Measurements from ENCODE around the gene EPN2.

The EPN2 gene

GRCh38 chr17:19237389-19238166 is 412 bp downstream of the EPN2 start:
- H3K4me3 ChIP-seq (ENCODE audit: low read depth, low read length) = peak overlapping the region; percentile 99
- TF ChIP-seq CTCF (IDR thresholded peaks at IDR 0.05; ENCODE audit: insufficient read depth, low read depth, low read length, missing control alignments) = peak; percentile 15
- DNase-seq (ENCODE audit: low read depth) = peak; percentile 29

- peak overlapping the region; percentile 99 for H3K4me3 ChIP-seq (ENCODE audit: low read depth, low read length)
- no peak for DNase-seq (ENCODE audit: low read depth)
- TF ChIP-seq CTCF (IDR thresholded peaks at IDR 0.05; ENCODE audit: insufficient read depth, low read depth, low read length, missing control alignments) = no peak
Measured at GRCh38 chr17:19238167-19238505, 970 bp downstream of the EPN2 start.

- no peak for DNase-seq (ENCODE audit: low read depth)
- no peak for TF ChIP-seq CTCF (IDR thresholded peaks at IDR 0.05; ENCODE audit: insufficient read depth, low read depth, low read length, missing control alignments)
- H3K4me3 ChIP-seq (ENCODE audit: low read depth, low read length) = no peak overlapping the region
Measured at GRCh38 chr17:19239544-19239943, 2.4 kb downstream of the EPN2 start.

- H3K4me3 ChIP-seq (ENCODE audit: low read depth, low read length) = no peak overlapping the region
- no peak for TF ChIP-seq CTCF (IDR thresholded peaks at IDR 0.05; ENCODE audit: insufficient read depth, low read depth, low read length, missing control alignments)
- DNase-seq (ENCODE audit: low read depth) = no peak
Measured at GRCh38 chr17:19242323-19242722, 5.2 kb downstream of the EPN2 start.

- no peak overlapping the region for H3K4me3 ChIP-seq (ENCODE audit: low read depth, low read length)
- no peak for TF ChIP-seq CTCF (IDR thresholded peaks at IDR 0.05; ENCODE audit: insufficient read depth, low read depth, low read length, missing control alignments)
- no peak for DNase-seq (ENCODE audit: low read depth)
Measured at GRCh38 chr17:19242926-19243325, 5.8 kb downstream of the EPN2 start.

- TF ChIP-seq CTCF (IDR thresholded peaks at IDR 0.05; ENCODE audit: insufficient read depth, low read depth, low read length, missing control alignments) = no peak
- no peak for DNase-seq (ENCODE audit: low read depth)
- no peak overlapping the region for H3K4me3 ChIP-seq (ENCODE audit: low read depth, low read length)
Measured at GRCh38 chr17:19243838-19244237, 6.7 kb downstream of the EPN2 start.

GRCh38 chr17:19244357-19244756 is 7.2 kb downstream of the EPN2 start:
- DNase-seq (ENCODE audit: low read depth) = no peak
- no peak overlapping the region for H3K4me3 ChIP-seq (ENCODE audit: low read depth, low read length)

More at GRCh38 chr17:19244357-19244756, 7.2 kb downstream of the EPN2 start:
- TF ChIP-seq CTCF (IDR thresholded peaks at IDR 0.05; ENCODE audit: insufficient read depth, low read depth, low read length, missing control alignments) = no peak

All from GM12865 (cell line).